ENCODE results near the gene ST3GAL3.

DNA sequence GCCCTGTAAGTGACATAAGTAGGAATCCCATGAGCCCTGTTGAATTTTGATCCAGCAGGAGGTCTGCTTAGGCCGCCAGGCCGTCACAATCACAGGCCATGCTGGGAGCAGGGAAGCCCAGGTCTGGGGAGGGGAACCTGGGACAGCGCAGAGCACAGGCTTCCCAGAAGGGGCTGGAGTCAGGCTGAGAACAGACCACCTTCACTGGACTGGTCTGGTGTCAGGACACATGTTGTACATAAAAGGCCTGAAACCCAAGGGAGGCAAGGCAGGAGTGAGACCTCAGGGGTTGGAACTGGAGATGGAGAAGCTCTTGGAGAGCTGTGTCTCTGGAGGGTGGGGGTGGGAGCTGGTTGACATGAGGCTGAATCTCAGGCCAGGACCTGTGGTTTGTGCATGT lies 163.0 kb downstream of the ST3GAL3 start:
- TF ChIP-seq, protein P1, sequence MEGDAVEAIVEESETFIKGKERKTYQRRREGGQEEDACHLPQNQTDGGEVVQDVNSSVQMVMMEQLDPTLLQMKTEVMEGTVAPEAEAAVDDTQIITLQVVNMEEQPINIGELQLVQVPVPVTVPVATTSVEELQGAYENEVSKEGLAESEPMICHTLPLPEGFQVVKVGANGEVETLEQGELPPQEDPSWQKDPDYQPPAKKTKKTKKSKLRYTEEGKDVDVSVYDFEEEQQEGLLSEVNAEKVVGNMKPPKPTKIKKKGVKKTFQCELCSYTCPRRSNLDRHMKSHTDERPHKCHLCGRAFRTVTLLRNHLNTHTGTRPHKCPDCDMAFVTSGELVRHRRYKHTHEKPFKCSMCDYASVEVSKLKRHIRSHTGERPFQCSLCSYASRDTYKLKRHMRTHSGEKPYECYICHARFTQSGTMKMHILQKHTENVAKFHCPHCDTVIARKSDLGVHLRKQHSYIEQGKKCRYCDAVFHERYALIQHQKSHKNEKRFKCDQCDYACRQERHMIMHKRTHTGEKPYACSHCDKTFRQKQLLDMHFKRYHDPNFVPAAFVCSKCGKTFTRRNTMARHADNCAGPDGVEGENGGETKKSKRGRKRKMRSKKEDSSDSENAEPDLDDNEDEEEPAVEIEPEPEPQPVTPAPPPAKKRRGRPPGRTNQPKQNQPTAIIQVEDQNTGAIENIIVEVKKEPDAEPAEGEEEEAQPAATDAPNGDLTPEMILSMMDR (IDR thresholded peaks at IDR 0.05): no peak
- TF ChIP-seq POLR2A (IDR thresholded peaks at IDR 0.05): no peak

All from Peyer's patch (tissue), 4 donors.